GM23248 (cell line): ENCODE results near the gene INHBC.

ENCODE experiments used
- EZH2 ChIP-seq: fragments of 200-600 bp; sonication (generic); IDR thresholded peaks from 2 replicates; pipeline ENCODE4 v1.6.1; 2018; ENCODE audit warnings: antibody characterized with exemption, mild to moderate bottlenecking; ENCODE audit not compliant: insufficient read depth, poor library complexity, severe bottlenecking
- EZH2phosphoT487 ChIP-seq: fragments of 200-600 bp; sonication (generic); IDR thresholded peaks from 2 replicates; pipeline ENCODE4 v1.6.1; 2018; ENCODE audit warnings: antibody characterized with exemption, moderate library complexity, mild to moderate bottlenecking, low read depth; ENCODE audit not compliant: insufficient read depth

DNA sequence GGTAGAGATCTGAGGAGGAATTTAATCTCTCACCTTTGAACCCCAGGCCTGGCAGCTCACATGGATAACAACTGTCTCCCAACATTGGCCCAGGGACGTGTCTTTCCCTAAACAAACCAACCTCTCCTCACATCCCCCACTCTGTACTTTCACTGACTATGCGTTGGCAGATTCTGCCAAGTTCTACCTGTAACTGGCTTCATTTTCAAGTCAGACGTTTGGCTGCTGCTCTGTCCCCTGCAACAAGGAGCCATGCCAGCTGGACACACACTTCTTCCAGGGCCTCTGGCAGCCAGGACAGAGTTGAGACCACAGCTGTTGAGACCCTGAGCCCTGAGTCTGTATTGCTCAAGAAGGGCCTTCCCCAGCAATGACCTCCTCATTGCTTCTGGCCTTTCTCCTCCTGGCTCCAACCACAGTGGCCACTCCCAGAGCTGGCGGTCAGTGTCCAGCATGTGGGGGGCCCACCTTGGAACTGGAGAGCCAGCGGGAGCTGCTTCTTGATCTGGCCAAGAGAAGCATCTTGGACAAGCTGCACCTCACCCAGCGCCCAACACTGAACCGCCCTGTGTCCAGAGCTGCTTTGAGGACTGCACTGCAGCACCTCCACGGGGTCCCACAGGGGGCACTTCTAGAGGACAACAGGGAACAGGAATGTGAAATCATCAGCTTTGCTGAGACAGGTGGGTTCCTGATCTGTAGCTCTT lies at the start of gene INHBC:
- TF ChIP-seq EZH2, result no peak
- no peak for TF ChIP-seq EZH2phosphoT487
